GM18526 (cell line): Measurements from ENCODE around the gene FAM222A.

Experiments
- POLR2A ChIP-seq: IDR thresholded peaks from 3 replicates; pipeline ENCODE4 v1.6.1; 2011; ENCODE audit not compliant: insufficient read length; ENCODE audit errors: extremely low read depth

The FAM222A gene

GRCh38 chr12:109713187-109714070, at the start of gene FAM222A:
TSS of gene FAM222A (plus strand) at chr12:109713825. CDS start at chr12:109744147, 30,322 bp downstream.
- TF ChIP-seq POLR2A, result peak; percentile 52

GRCh38 chr12:109664402-109664801, 49.2 kb upstream of the FAM222A start:
- no peak for TF ChIP-seq POLR2A

- no peak for TF ChIP-seq POLR2A
These were observed 47.6 kb upstream of the FAM222A start for GRCh38 chr12:109666068-109666467.

- TF ChIP-seq POLR2A, result no peak
These were observed 42.9 kb upstream of the FAM222A start for GRCh38 chr12:109670731-109671130.

- no peak for TF ChIP-seq POLR2A
These were observed 42.1 kb upstream of the FAM222A start for GRCh38 chr12:109671502-109671901.

- TF ChIP-seq POLR2A, result no peak
These were observed 40.2 kb upstream of the FAM222A start for GRCh38 chr12:109673379-109673778.

GRCh38 chr12:109673884-109674283, 39.7 kb upstream of the FAM222A start:
- no peak for TF ChIP-seq POLR2A

GRCh38 chr12:109675411-109675810, 38.2 kb upstream of the FAM222A start:
- no peak for TF ChIP-seq POLR2A

- no peak for TF ChIP-seq POLR2A
These were observed 36.3 kb upstream of the FAM222A start for GRCh38 chr12:109677279-109677691.

GRCh38 chr12:109678719-109679118, 34.9 kb upstream of the FAM222A start:
- TF ChIP-seq POLR2A, result no peak

GRCh38 chr12:109679501-109680263, 33.9 kb upstream of the FAM222A start:
- TF ChIP-seq POLR2A, result no peak

GRCh38 chr12:109680264-109681005, 33.2 kb upstream of the FAM222A start:
- TF ChIP-seq POLR2A, result no peak

- TF ChIP-seq POLR2A, result no peak
These were observed 31.5 kb upstream of the FAM222A start for GRCh38 chr12:109681986-109682707.

- no peak for TF ChIP-seq POLR2A
These were observed 30.9 kb upstream of the FAM222A start for GRCh38 chr12:109682708-109683060.

- TF ChIP-seq POLR2A, result no peak
These were observed 30.3 kb upstream of the FAM222A start for GRCh38 chr12:109683316-109683715.
